ENCODE data around the gene ADA. TPM values are rescaled to one million over a fixed set of nuclear protein-coding genes. Genes with fewer than 3 reads are reported as not detected.

Gene ADA
- total RNA-seq, 4 donors from 2014 or later, result 2.6 to 5.4 (median 2.9) TPM

DNA sequence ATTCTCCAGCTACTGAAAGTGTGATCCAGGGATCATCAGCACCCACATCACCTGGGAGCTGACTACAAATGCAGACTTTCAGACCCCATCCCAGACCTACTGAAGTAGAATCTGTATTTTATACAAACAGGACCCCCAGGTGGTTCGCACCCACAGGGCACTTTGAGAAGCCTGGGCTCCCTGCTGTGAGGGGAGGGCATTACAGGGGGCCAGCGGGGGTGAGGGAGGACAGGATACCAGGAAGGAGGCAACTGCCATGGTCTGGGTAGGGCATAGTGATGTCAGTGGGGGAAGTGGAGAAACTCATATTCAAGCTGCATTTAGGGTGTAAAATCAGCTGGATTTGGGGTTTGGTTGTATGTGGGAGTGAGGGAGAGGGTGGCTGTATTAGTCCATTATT lies 2.0 kb upstream of the ADA start:
- no peak for DNase-seq
- intact Hi-C loops (cut with DNase I; ENCODE audit: low total_unique reads) (no loop called here), in situ Hi-C loops (cut with MboI; ENCODE audit: low pct_ligation_motif_present in 1 of 4, low pct_unique_long_range_greater_than_20kb in 1 of 4, low sequenced_read_pairs in 3 of 4) (no loop called here)
- no peaks in the 10 kb centered on the region for H3K36me3 ChIP-seq
- H3K9me3 ChIP-seq, result no peaks in the 10 kb centered on the region
- H3K4me3 ChIP-seq, result no peak overlapping the region
- no peaks in the 10 kb centered on the region for H3K27me3 ChIP-seq
- WGBS, 2 donors (ENCODE audit: low coverage in 1 of 2), result 43 to 91% methylated on average over 1 to 2 of the region's 2 CpGs
- TF ChIP-seq, protein P1, sequence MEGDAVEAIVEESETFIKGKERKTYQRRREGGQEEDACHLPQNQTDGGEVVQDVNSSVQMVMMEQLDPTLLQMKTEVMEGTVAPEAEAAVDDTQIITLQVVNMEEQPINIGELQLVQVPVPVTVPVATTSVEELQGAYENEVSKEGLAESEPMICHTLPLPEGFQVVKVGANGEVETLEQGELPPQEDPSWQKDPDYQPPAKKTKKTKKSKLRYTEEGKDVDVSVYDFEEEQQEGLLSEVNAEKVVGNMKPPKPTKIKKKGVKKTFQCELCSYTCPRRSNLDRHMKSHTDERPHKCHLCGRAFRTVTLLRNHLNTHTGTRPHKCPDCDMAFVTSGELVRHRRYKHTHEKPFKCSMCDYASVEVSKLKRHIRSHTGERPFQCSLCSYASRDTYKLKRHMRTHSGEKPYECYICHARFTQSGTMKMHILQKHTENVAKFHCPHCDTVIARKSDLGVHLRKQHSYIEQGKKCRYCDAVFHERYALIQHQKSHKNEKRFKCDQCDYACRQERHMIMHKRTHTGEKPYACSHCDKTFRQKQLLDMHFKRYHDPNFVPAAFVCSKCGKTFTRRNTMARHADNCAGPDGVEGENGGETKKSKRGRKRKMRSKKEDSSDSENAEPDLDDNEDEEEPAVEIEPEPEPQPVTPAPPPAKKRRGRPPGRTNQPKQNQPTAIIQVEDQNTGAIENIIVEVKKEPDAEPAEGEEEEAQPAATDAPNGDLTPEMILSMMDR (IDR thresholded peaks at IDR 0.05), result no peak
- TF ChIP-seq POLR2A (IDR thresholded peaks at IDR 0.05) (no peak), EP300 (IDR thresholded peaks at IDR 0.05; ENCODE audit: low read depth) (no peak), POLR2AphosphoS5 (IDR thresholded peaks at IDR 0.05) (no peak)
- no peak overlapping the region for H3K27ac ChIP-seq
- peaks cover 0 to 24% (median 11%) of the 10 kb centered on the region in 4 donors for H3K4me1 ChIP-seq

DNA sequence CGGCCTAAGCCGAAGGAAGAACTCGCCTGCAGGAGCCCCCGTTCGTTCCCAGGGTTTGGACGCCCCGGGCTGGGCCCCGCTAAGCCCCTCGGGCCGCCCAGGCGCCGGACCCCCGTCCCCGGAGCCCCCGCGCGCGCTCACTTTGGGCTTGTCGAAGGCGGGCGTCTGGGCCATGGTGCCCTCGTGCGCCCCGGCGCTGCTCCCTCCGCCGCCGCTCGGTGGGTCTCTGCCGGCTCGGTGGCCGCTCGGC lies 140 bp downstream of the ADA start:
- whole genome bisulfite sequencing, 2 donors (ENCODE audit: low coverage in 1 of 2), result no CpG with 5 or more reads among the region's 33 CpGs
- intact Hi-C loops (cut with DNase I; ENCODE audit: low total_unique reads) (no loop called here), in situ Hi-C loops (cut with MboI; ENCODE audit: low pct_ligation_motif_present in 1 of 4, low pct_unique_long_range_greater_than_20kb in 1 of 4, low sequenced_read_pairs in 3 of 4) (no loop called here)
- no peaks in the 10 kb centered on the region for H3K36me3 ChIP-seq
- TF ChIP-seq, protein P1 (IDR thresholded peaks at IDR 0.05), result no peak
- TF ChIP-seq EP300 (IDR thresholded peaks at IDR 0.05; ENCODE audit: low read depth) (no peak), POLR2A (IDR thresholded peaks at IDR 0.05) (no peak), POLR2AphosphoS5 (IDR thresholded peaks at IDR 0.05) (no peak)
- H3K4me3 ChIP-seq, result peak overlapping the region; percentile 65 to 84 (median 75)
- H3K4me1 ChIP-seq, result peaks cover 0 to 35% (median 11%) of the 10 kb centered on the region in 4 donors
- H3K9me3 ChIP-seq, result no peaks in the 10 kb centered on the region
- DNase-seq, result no peak
- peak overlapping the region; percentile 79 to 88 (median 86) for H3K27ac ChIP-seq
- H3K27me3 ChIP-seq, result no peaks in the 10 kb centered on the region

- Histone ChIP-seq H3K4me1 (peaks cover 0 to 40% (median 13%) of the 10 kb centered on the region in 4 donors), H3K27ac (peak overlapping the region; percentile 79 to 88 (median 86))
These were observed 597 bp downstream of the ADA start for GRCh38 chr20:44650771-44651433.

GRCh38 chr20:44649976-44650375 lies 1.5 kb downstream of the ADA start:
- peak overlapping the region in 2 of 4 donors; percentile 86 to 87 for H3K27ac ChIP-seq
- H3K36me3 ChIP-seq, result no peaks in the 10 kb centered on the region
- H3K4me3 ChIP-seq, result no peak overlapping the region
- 78% methylated on average over 6 of the region's 6 CpGs; no CpG with 5 or more reads in 1 of the 2 donors for WGBS, 2 donors (ENCODE audit: low coverage in 1 of 2)
- intact Hi-C loops (cut with DNase I; ENCODE audit: low total_unique reads) (no loop called here), in situ Hi-C loops (cut with MboI; ENCODE audit: low pct_ligation_motif_present in 1 of 4, low pct_unique_long_range_greater_than_20kb in 1 of 4, low sequenced_read_pairs in 3 of 4) (no loop called here)
- H3K27me3 ChIP-seq, result no peaks in the 10 kb centered on the region
- no peak for DNase-seq
- peaks cover 0 to 45% (median 16%) of the 10 kb centered on the region in 4 donors for H3K4me1 ChIP-seq
- no peaks in the 10 kb centered on the region for H3K9me3 ChIP-seq
- TF ChIP-seq, protein P1 (IDR thresholded peaks at IDR 0.05), result no peak
- TF ChIP-seq POLR2A (IDR thresholded peaks at IDR 0.05) (no peak), EP300 (IDR thresholded peaks at IDR 0.05; ENCODE audit: low read depth) (no peak), POLR2AphosphoS5 (IDR thresholded peaks at IDR 0.05) (no peak)

More at GRCh38 chr20:44650771-44651433, 597 bp downstream of the ADA start:
- Histone ChIP-seq H3K9me3 (no peaks in the 10 kb centered on the region), H3K36me3 (no peaks in the 10 kb centered on the region), H3K27me3 (no peaks in the 10 kb centered on the region), H3K4me3 (peak overlapping the region; percentile 65 to 84 (median 75))
- WGBS, 2 donors (ENCODE audit: low coverage in 1 of 2), result 24% methylated on average over 22 of the region's 24 CpGs; no CpG with 5 or more reads in 1 of the 2 donors
- intact Hi-C loops (cut with DNase I; ENCODE audit: low total_unique reads), result no loop called here
- in situ Hi-C loops (cut with MboI; ENCODE audit: low pct_ligation_motif_present in 1 of 4, low pct_unique_long_range_greater_than_20kb in 1 of 4, low sequenced_read_pairs in 3 of 4), result no loop called here
- DNase-seq, result no peak
- TF ChIP-seq EP300 (IDR thresholded peaks at IDR 0.05; ENCODE audit: low read depth) (no peak), POLR2A (IDR thresholded peaks at IDR 0.05) (no peak), POLR2AphosphoS5 (IDR thresholded peaks at IDR 0.05) (no peak)
- TF ChIP-seq, protein P1 (IDR thresholded peaks at IDR 0.05), result no peak
